ENCODE data around the gene AARS2.

AARS2 gene

GRCh38 chr6:44284121-44284520 lies 29.0 kb downstream of the AARS2 start:
- TF ChIP-seq CTCF (IDR thresholded peaks at IDR 0.05; ENCODE audit: low read depth, low read length, missing control alignments): no peak
- Histone ChIP-seq H3K27ac (no peak overlapping the region), H3K27me3 (replicated peaks) (peaks cover 4% of the 10 kb centered on the region), H3K36me3 (replicated peaks) (no peaks in the 10 kb centered on the region), H3K4me3 (ENCODE audit: low read depth, low read length) (no peak overlapping the region)
- no peak for DNase-seq
- in situ Hi-C loops (cut with HindIII; ENCODE audit: low pct_ligation_motif_present, low sequenced_read_pairs): no loop called here

GRCh38 chr6:44278774-44279697 lies 34.1 kb downstream of the AARS2 start:
- TF ChIP-seq CTCF (IDR thresholded peaks at IDR 0.05; ENCODE audit: low read depth, low read length, missing control alignments): no peak
- no peak overlapping the region for H3K4me3 ChIP-seq (ENCODE audit: low read depth, low read length)
- H3K36me3 ChIP-seq (replicated peaks): no peaks in the 10 kb centered on the region
- in situ Hi-C loops (cut with HindIII; ENCODE audit: low pct_ligation_motif_present, low sequenced_read_pairs): no loop called here
- no peak overlapping the region for H3K27ac ChIP-seq
- no peak for DNase-seq
- H3K27me3 ChIP-seq (replicated peaks): peaks cover 18% of the 10 kb centered on the region

- TF ChIP-seq CTCF (IDR thresholded peaks at IDR 0.05; ENCODE audit: low read depth, low read length, missing control alignments): no peak
- in situ Hi-C loops (cut with HindIII; ENCODE audit: low pct_ligation_motif_present, low sequenced_read_pairs): no loop called here
- H3K4me3 ChIP-seq (ENCODE audit: low read depth, low read length): no peak overlapping the region
- no peak overlapping the region for H3K27ac ChIP-seq
- H3K36me3 ChIP-seq (replicated peaks): no peaks in the 10 kb centered on the region
- no peak for DNase-seq
- H3K27me3 ChIP-seq (replicated peaks): peaks cover 17% of the 10 kb centered on the region
Measured at GRCh38 chr6:44278315-44278714, 34.8 kb downstream of the AARS2 start.

- no peak for DNase-seq
- H3K36me3 ChIP-seq (replicated peaks): no peaks in the 10 kb centered on the region
- peaks cover 23% of the 10 kb centered on the region for H3K27me3 ChIP-seq (replicated peaks)
- no peak for TF ChIP-seq CTCF (IDR thresholded peaks at IDR 0.05; ENCODE audit: low read depth, low read length, missing control alignments)
- H3K27ac ChIP-seq: no peak overlapping the region
- H3K4me3 ChIP-seq (ENCODE audit: low read depth, low read length): no peak overlapping the region
- in situ Hi-C loops (cut with HindIII; ENCODE audit: low pct_ligation_motif_present, low sequenced_read_pairs): no loop called here
Measured at GRCh38 chr6:44277763-44278162, 35.4 kb downstream of the AARS2 start.

GRCh38 chr6:44276667-44277640 lies 36.2 kb downstream of the AARS2 start:
- Histone ChIP-seq H3K27ac (no peak overlapping the region), H3K36me3 (replicated peaks) (no peaks in the 10 kb centered on the region), H3K4me3 (ENCODE audit: low read depth, low read length) (no peak overlapping the region), H3K27me3 (replicated peaks) (peaks cover 28% of the 10 kb centered on the region)
- DNase-seq: no peak
- TF ChIP-seq CTCF (IDR thresholded peaks at IDR 0.05; ENCODE audit: low read depth, low read length, missing control alignments): no peak
- in situ Hi-C loops (cut with HindIII; ENCODE audit: low pct_ligation_motif_present, low sequenced_read_pairs): no loop called here

Measured in brain microvascular endothelial cell (primary cell).